Gastroesophageal sphincter (tissue), 4 donors: ENCODE data around the gene MOB3B. TPM values are rescaled to one million over a fixed set of nuclear protein-coding genes. Genes with fewer than 3 reads are reported as not detected.

ENCODE experiments used
- ATAC-seq: fragments of 150-250 bp; one replicate; pipeline ENCODE4 v1.9.1; 2016; ENCODE audit warnings: mild to moderate bottlenecking, moderate library complexity
- H3K27ac ChIP-seq, 4 donors: fragments of 200-600 bp; sonication (generic) in 3 of 4; 1 replicate in 3 of 4; 2 replicates in 1 of 4; pipeline ENCODE4 v1.5.1; 2016 to 2019
- H3K27me3 ChIP-seq: fragments of 200-600 bp; sonication (generic); one replicate; pipeline ENCODE4 v1.5.1; 2019
- H3K36me3 ChIP-seq, 2 donors: fragments of 200-600 bp; sonication (generic); one replicate each; pipeline ENCODE4 v1.5.1; 2019; ENCODE audit warnings: control low read depth in 1 of 2
- H3K4me1 ChIP-seq, 3 donors: fragments of 200-600 bp; sonication (generic); 1 replicate in 2 of 3; 2 replicates in 1 of 3; pipeline ENCODE4 v1.5.1; 2016 to 2019; ENCODE audit warnings: control low read depth in 2 of 3
- H3K4me3 ChIP-seq, 2 donors: fragments of 200-600 bp; sonication (generic); one replicate each; pipeline ENCODE4 v1.5.1; 2019; ENCODE audit warnings: mild to moderate bottlenecking in 1 of 2, moderate library complexity in 1 of 2
- H3K9me3 ChIP-seq, 3 donors: fragments of 200-600 bp; sonication (generic); one replicate each; pipeline ENCODE4 v1.5.1; 2017 to 2019; ENCODE audit warnings: control low read depth in 2 of 3
- EP300 ChIP-seq: sonication (generic); formaldehyde crosslinking; IDR thresholded peaks from one replicate; pipeline ENCODE4 v1.6.1; 2017; ENCODE audit warnings: antibody characterized with exemption, mild to moderate bottlenecking
- POLR2A ChIP-seq, 2 donors: fragments of 450-650 bp; IDR thresholded peaks; one replicate each; pipeline ENCODE4 v1.6.1; 2017; ENCODE audit warnings: antibody characterized with exemption in 2 of 2, mild to moderate bottlenecking in 2 of 2, moderate library complexity in 1 of 2
- POLR2AphosphoS5 ChIP-seq: sonication (generic); formaldehyde crosslinking; IDR thresholded peaks from one replicate; pipeline ENCODE4 v1.6.1; 2017; ENCODE audit warnings: antibody characterized with exemption
- WGBS, 2 donors: methylation state at CpG; one replicate each; pipeline ENCODE4 v1.1.5; 2018; ENCODE audit warnings: low coverage in 1 of 2; 5-methylcytosine and 5-hydroxymethylcytosine counted together
- total RNA-seq, 4 donors: library from RNA; depleted of rRNA; stranded (reverse); fragments of >200 nt; gene quantifications; one replicate each; pipeline ENCODE4 v1.1.0, GENCODE V29; 2016
- TF ChIP-seq, protein P1 (sequence below), 4 experiments: fragments of 200-600 bp in 2 of 4; fragments of 450-650 bp in 2 of 4; sonication (generic) in 1 of 4; IDR thresholded peaks; one replicate each; pipeline ENCODE4 v1.5.1; 2017 to 2019; ENCODE audit warnings: antibody characterized with exemption in 4 of 4, mild to moderate bottlenecking in 2 of 4, moderate library complexity in 2 of 4

Gene MOB3B
- total RNA-seq, 4 donors from 2014 or later, result 10.2 to 12.4 (median 11.6) TPM

DNA sequence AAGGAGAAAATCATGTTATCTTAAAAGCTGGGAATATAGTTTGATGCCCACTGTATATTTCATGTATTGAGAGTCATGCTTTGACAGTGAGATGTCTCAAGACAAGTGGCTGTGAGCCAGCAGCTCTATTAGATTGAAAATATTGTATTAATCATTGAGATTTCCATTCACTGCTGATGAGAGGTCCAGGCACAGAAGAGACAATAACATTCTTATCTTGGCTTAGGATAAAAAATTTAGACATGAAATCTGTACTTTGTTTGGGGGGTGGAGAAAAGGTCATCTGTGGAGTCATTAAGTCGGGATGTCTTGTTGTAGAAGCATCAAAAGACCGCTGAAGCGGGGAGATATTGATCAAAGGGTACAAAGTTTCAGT lies 134.8 kb downstream of the MOB3B start:
- Histone ChIP-seq H3K9me3 (no peaks in the 10 kb centered on the region), H3K36me3 (no peaks in the 10 kb centered on the region), H3K27me3 (no peaks in the 10 kb centered on the region), H3K4me3 (no peak overlapping the region), H3K4me1 (peaks cover 0 to 25% (median 10%) of the 10 kb centered on the region in 3 donors), H3K27ac (peak overlapping the region in 1 of 4 donors; percentile 44)
- no peak for TF ChIP-seq POLR2AphosphoS5
- no peak for TF ChIP-seq POLR2A (IDR thresholded peaks at IDR 0.05)
- TF ChIP-seq EP300, result no peak
- TF ChIP-seq, protein P1, sequence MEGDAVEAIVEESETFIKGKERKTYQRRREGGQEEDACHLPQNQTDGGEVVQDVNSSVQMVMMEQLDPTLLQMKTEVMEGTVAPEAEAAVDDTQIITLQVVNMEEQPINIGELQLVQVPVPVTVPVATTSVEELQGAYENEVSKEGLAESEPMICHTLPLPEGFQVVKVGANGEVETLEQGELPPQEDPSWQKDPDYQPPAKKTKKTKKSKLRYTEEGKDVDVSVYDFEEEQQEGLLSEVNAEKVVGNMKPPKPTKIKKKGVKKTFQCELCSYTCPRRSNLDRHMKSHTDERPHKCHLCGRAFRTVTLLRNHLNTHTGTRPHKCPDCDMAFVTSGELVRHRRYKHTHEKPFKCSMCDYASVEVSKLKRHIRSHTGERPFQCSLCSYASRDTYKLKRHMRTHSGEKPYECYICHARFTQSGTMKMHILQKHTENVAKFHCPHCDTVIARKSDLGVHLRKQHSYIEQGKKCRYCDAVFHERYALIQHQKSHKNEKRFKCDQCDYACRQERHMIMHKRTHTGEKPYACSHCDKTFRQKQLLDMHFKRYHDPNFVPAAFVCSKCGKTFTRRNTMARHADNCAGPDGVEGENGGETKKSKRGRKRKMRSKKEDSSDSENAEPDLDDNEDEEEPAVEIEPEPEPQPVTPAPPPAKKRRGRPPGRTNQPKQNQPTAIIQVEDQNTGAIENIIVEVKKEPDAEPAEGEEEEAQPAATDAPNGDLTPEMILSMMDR (IDR thresholded peaks at IDR 0.05), result no peak
- WGBS, 2 donors, result 90% methylated on average over 3 of the region's 3 CpGs
- ATAC-seq, result no peak

DNA sequence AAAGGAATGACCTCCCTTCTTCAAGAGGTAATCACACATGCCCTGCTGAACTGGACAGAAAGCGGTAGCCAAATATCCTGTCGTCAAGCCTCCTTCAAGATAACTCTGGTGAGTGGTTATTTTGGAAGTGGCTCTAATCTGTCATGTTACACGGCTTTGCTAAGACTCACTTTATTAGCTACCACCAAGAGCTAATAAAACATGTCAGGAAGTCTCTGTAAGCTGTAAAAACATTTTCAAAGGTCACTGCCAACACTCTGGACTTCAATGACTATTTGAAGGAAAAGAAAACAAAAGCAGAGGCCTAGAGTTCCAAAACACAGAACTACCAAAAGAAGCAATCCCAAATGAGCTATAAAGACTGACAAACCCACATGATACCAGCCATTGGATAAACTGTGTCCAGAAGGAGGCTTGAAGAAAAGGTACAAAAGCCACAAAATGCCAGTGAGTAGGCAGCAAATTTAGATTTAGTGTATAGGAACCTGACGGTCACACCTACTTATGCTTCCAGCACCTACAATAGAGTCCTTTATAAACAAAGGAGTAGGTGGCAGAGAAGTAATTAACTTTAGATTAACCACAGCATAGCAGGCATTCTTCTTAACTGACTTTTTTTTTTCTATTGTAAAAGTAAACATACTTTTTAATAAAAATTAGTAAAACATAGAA lies 135.3 kb downstream of the MOB3B start:
- WGBS, 2 donors, result 35 to 45% methylated on average over 1 to 4 of the region's 4 CpGs
- no peaks in the 10 kb centered on the region for H3K27me3 ChIP-seq
- ATAC-seq, result peak; percentile 22
- H3K36me3 ChIP-seq, result no peaks in the 10 kb centered on the region
- H3K9me3 ChIP-seq, result no peaks in the 10 kb centered on the region
- H3K4me1 ChIP-seq, result peaks cover 0 to 25% (median 10%) of the 10 kb centered on the region in 3 donors
- peak overlapping the region in 1 of 4 donors; percentile 44 for H3K27ac ChIP-seq
- TF ChIP-seq, protein P1 (IDR thresholded peaks at IDR 0.05), result no peak
- TF ChIP-seq POLR2AphosphoS5 (no peak), POLR2A (IDR thresholded peaks at IDR 0.05) (no peak), EP300 (no peak)
- no peak overlapping the region for H3K4me3 ChIP-seq

DNA sequence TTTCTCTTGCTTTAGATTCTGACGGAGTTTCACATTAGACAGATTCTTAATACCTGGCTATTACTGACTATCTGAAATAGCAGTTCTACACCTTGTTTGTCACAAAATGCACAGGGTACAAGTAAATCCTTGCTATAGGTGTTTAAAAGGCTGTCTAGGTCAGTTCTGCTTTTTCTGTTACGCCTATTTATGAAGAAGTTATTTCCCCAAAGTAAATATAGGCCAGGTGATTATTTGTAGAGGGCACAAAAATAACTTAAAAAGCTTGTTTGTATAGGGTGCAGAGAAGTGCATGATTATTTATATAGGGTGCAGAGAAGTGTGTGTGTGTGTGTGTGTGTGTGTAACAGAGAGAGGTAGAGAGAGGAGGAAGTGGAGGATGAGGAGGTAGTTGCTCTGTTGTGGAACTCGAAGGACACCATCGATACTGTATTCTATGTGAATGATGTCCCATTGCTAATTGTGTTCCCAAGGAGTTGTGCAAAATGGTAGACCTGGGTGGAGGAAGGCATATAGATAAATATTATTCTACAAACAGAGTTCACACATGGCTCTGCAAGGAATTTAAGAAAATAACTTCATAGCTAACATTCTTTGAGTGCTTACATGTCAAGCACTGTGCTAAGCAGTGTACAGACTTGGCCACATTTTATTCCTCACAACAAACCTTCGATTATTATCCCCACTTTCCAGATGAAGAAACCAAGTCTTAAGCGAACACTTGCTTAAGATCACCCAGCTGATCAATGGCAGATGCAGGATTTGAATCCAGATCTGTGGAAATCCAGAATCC lies 136.4 kb downstream of the MOB3B start:
- no peak overlapping the region for H3K27ac ChIP-seq
- H3K36me3 ChIP-seq, result no peaks in the 10 kb centered on the region
- H3K27me3 ChIP-seq, result no peaks in the 10 kb centered on the region
- H3K4me3 ChIP-seq, result no peak overlapping the region
- ATAC-seq, result no peak
- WGBS, 2 donors, result 92% methylated on average over 6 of the region's 6 CpGs
- peaks cover 0 to 25% (median 10%) of the 10 kb centered on the region in 3 donors for H3K4me1 ChIP-seq
- no peaks in the 10 kb centered on the region for H3K9me3 ChIP-seq
- TF ChIP-seq, protein P1 (IDR thresholded peaks at IDR 0.05), result no peak
- TF ChIP-seq POLR2A (IDR thresholded peaks at IDR 0.05), result no peak

DNA sequence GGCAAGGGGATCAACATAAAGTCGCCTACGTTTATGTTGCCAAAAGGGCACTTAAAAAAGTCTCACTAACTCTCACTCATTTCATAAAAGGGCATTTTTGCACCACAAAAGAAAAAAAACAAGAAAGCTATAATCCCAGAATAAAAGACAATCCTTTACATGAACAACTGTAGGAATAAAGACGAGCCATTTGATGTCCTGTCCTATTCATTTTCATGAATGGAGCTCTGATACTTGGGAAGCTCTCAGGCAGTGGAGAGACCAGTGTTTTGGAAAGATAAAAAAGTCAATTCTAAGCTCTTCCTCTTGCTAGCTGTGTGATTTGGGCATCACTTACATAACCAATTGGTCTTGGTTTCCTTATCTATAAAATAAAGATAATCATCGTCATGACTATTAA lies 137.2 kb downstream of the MOB3B start:
- TF ChIP-seq, protein P1 (IDR thresholded peaks at IDR 0.05), result no peak
- TF ChIP-seq EP300 (no peak), POLR2A (IDR thresholded peaks at IDR 0.05) (no peak), POLR2AphosphoS5 (no peak)
- Histone ChIP-seq H3K36me3 (no peaks in the 10 kb centered on the region), H3K4me3 (no peak overlapping the region), H3K27me3 (no peaks in the 10 kb centered on the region), H3K9me3 (no peaks in the 10 kb centered on the region), H3K27ac (no peak overlapping the region), H3K4me1 (peaks cover 0 to 33% (median 10%) of the 10 kb centered on the region in 3 donors)
- 94 to 98% methylated on average over 4 of the region's 4 CpGs for WGBS, 2 donors
- no peak for ATAC-seq
